Breast epithelium (tissue), 4 donors: Measurements from ENCODE around the gene OPTN. TPM values are rescaled to one million over a fixed set of nuclear protein-coding genes. Genes with fewer than 3 reads are reported as not detected.

Experiments
- DNase-seq, 2 donors: peaks; one replicate each; pipeline ENCODE4 v3.0.0-alpha.2; 2019; ENCODE audit warnings: low spot score in 2 of 2
- H3K27ac ChIP-seq, 2 donors: fragments of 200-600 bp; sonication (generic) in 1 of 2; one replicate each; pipeline ENCODE4 v1.5.1; 2016 to 2019; ENCODE audit warnings: mild to moderate bottlenecking in 1 of 2
- H3K27me3 ChIP-seq, 2 donors: fragments of 200-600 bp; sonication (generic) in 1 of 2; one replicate each; pipeline versions ENCODE4 v1.5.1 to v1.6.0; 2017 to 2019; ENCODE audit warnings: control low read depth in 1 of 2, mild to moderate bottlenecking in 1 of 2
- H3K36me3 ChIP-seq: fragments of 200-600 bp; one replicate; pipeline ENCODE4 v1.5.1; 2019
- H3K4me1 ChIP-seq, 2 donors: fragments of 200-600 bp; sonication (generic); one replicate each; pipeline ENCODE4 v1.5.1; 2016 to 2019; ENCODE audit warnings: control low read depth in 1 of 2
- H3K4me3 ChIP-seq, 3 donors: fragments of 200-600 bp; sonication (generic); 1 replicate in 2 of 3; 2 replicates in 1 of 3; pipeline ENCODE4 v1.5.1; 2016 to 2019; ENCODE audit warnings: mild to moderate bottlenecking in 3 of 3, moderate library complexity in 2 of 3
- H3K9me3 ChIP-seq, 2 donors: fragments of 200-600 bp; sonication (generic) in 1 of 2; one replicate each; pipeline ENCODE4 v1.5.1; 2016 to 2019; ENCODE audit warnings: control low read depth in 1 of 2
- POLR2A ChIP-seq: fragments of 450-650 bp; IDR thresholded peaks from one replicate; pipeline ENCODE4 v1.6.1; 2016; ENCODE audit warnings: antibody characterized with exemption, mild to moderate bottlenecking, moderate library complexity
- POLR2AphosphoS5 ChIP-seq, 3 donors: sonication (generic); formaldehyde crosslinking; IDR thresholded peaks; one replicate each; pipeline ENCODE4 v1.6.1; 2017; ENCODE audit warnings: antibody characterized with exemption in 3 of 3
- intact Hi-C: fragments of 100-400 bp; cut with DNase I; formaldehyde crosslinking; loops from one replicate; pipeline ENCODE4 v1.15.1; 2023; ENCODE audit warnings: low total_unique reads
- total RNA-seq, 3 donors: library from RNA; depleted of rRNA; stranded (reverse); fragments of >200 nt; gene quantifications; one replicate each; pipeline ENCODE4 v1.1.0, GENCODE V29; 2016
- TF ChIP-seq, protein P1 (sequence below), 3 donors: fragments of 450-650 bp; IDR thresholded peaks; one replicate each; pipeline ENCODE4 v1.5.1; 2016 to 2017; ENCODE audit warnings: antibody characterized with exemption in 3 of 3, mild to moderate bottlenecking in 3 of 3, moderate library complexity in 3 of 3

Gene OPTN
- total RNA-seq, 3 donors from 2014 or later = 43.9 to 119 (median 49.2) TPM

DNA sequence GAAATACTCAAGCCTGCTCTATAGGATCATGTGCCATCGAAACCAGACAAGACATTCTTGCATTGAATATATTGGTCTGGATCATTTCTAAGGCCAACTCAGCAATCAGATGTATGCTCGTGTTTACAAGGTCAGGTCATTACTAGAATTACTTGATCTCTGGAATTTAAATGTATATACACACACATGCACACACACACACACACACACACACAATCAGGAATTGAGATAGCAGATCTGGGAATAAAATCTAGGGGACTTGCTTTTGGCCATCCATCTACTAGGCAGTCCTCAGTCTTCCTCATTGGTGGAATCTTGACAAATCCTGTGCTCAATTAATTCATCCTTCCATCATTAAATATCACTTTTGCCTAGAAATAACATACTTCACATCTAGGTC is 3.6 kb downstream of the OPTN start:
- TF ChIP-seq POLR2AphosphoS5 (IDR thresholded peaks at IDR 0.05) = no peak
- TF ChIP-seq, protein P1, sequence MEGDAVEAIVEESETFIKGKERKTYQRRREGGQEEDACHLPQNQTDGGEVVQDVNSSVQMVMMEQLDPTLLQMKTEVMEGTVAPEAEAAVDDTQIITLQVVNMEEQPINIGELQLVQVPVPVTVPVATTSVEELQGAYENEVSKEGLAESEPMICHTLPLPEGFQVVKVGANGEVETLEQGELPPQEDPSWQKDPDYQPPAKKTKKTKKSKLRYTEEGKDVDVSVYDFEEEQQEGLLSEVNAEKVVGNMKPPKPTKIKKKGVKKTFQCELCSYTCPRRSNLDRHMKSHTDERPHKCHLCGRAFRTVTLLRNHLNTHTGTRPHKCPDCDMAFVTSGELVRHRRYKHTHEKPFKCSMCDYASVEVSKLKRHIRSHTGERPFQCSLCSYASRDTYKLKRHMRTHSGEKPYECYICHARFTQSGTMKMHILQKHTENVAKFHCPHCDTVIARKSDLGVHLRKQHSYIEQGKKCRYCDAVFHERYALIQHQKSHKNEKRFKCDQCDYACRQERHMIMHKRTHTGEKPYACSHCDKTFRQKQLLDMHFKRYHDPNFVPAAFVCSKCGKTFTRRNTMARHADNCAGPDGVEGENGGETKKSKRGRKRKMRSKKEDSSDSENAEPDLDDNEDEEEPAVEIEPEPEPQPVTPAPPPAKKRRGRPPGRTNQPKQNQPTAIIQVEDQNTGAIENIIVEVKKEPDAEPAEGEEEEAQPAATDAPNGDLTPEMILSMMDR (IDR thresholded peaks at IDR 0.05) = no peak
- TF ChIP-seq POLR2A = no peak
- Histone ChIP-seq H3K27me3 (no peaks in the 10 kb centered on the region), H3K4me1 (no peaks in the 10 kb centered on the region), H3K4me3 (no peak overlapping the region), H3K9me3 (no peaks in the 10 kb centered on the region), H3K27ac (no peak overlapping the region), H3K36me3 (no peaks in the 10 kb centered on the region)
- no peak for DNase-seq
- intact Hi-C loops = no loop called here

DNA sequence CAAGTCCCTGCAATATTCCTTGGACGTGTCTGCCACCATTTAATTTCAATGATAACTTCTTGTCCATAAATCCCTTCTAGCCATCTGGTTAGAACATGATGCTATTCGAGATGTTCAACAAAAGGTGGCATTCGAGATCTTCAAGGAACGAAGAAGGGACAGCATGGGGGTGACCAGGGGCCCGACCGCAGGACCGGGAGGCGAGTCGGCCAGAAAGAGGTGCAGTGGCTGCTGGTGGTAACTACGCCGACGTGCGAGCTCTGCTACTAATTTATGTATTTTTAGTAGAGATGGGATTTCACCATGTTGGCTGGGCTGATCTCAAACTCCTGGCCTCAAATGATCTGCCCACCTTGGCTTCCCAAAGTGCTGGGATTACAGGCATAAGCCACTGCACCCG is 4.7 kb downstream of the OPTN start:
- Histone ChIP-seq H3K27me3 (no peaks in the 10 kb centered on the region), H3K4me3 (no peak overlapping the region), H3K9me3 (no peaks in the 10 kb centered on the region), H3K27ac (no peak overlapping the region), H3K4me1 (no peaks in the 10 kb centered on the region), H3K36me3 (no peaks in the 10 kb centered on the region)
- TF ChIP-seq POLR2A = no peak
- TF ChIP-seq, protein P1 (IDR thresholded peaks at IDR 0.05) = no peak
- TF ChIP-seq POLR2AphosphoS5 (IDR thresholded peaks at IDR 0.05) = no peak
- intact Hi-C loops = no loop called here
- no peak for DNase-seq

DNA sequence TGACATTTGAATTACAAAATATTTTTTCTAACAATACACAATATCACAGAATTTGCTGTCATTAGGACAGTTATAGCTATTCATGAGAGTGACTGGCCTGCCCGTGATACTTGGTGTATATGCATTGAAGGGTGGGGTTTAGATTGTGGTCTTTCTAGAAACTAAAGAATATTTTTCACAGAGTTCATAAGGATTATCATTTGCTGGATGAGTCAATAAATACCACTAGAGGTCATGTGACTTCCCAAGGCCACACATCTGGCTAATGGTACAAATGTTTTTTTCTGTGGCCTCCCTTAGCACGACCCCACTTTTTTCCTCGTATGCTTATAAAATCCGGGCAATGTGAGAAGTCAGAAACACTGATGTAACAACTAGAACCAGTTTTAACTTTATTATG is 5.2 kb downstream of the OPTN start:
- H3K36me3 ChIP-seq = no peaks in the 10 kb centered on the region
- no peaks in the 10 kb centered on the region for H3K4me1 ChIP-seq
- no peak for DNase-seq
- intact Hi-C loops = no loop called here
- H3K27ac ChIP-seq = no peak overlapping the region
- H3K9me3 ChIP-seq = no peaks in the 10 kb centered on the region
- H3K27me3 ChIP-seq = no peaks in the 10 kb centered on the region
- TF ChIP-seq POLR2AphosphoS5 (IDR thresholded peaks at IDR 0.05) (no peak), POLR2A (no peak)
- TF ChIP-seq, protein P1 (IDR thresholded peaks at IDR 0.05) = no peak
- H3K4me3 ChIP-seq = no peak overlapping the region

DNA sequence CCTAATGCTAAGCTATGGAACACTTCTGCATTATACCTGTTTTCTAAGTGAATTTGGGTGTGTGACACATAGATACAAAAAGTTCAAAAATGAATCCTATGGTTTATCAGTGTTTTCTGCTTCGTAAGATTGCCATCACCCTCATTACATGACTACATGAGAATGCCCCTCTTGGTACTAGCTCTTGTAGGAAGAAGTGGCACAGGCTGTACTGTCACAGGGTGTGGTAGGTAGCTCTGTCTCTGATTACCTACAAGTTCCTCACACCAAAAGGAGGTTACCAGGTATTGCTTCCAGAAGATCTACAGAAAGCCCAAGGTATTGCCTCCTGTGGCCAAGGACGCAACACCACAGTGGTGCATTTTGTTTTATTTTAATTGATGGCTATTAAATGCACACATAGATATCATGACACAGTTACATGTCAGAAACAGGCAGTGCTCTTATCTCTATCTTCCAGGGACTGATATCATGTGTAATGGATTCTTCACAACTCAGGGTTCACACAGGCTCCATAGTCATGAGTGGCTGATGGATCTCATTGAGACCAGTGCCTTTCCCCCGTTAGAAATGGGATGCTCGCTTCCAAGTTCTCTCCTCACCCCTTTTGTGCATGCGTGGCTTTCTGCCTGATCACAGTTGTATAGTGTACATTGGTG is 6.6 kb downstream of the OPTN start:
- Histone ChIP-seq H3K27ac (no peak overlapping the region), H3K27me3 (no peaks in the 10 kb centered on the region), H3K4me1 (no peaks in the 10 kb centered on the region), H3K4me3 (no peak overlapping the region), H3K9me3 (no peaks in the 10 kb centered on the region), H3K36me3 (no peaks in the 10 kb centered on the region)
- TF ChIP-seq POLR2AphosphoS5 (IDR thresholded peaks at IDR 0.05) (no peak), POLR2A (no peak)
- TF ChIP-seq, protein P1 (IDR thresholded peaks at IDR 0.05) = no peak
- no peak for DNase-seq
- intact Hi-C loops = no loop called here

DNA sequence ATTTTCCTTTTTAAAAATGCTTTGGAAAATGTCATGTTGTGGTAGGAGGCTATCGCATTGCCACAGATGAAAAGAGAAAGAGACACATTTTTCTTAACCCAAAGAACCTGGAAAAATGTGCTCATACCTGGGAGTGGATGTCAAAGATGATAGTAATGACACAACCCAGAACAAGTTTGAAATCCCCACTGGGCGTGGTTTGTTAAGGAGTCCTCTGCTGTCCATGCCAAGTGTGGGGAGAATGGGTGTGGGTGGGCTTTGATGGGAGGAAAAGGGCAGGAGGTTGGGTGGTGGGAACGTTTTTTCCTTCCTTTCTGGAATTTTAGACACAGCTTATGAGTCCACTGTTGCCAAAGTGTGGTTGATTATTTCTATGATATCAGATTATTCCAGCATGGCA is 10.9 kb downstream of the OPTN start:
- Histone ChIP-seq H3K36me3 (no peaks in the 10 kb centered on the region), H3K27me3 (no peaks in the 10 kb centered on the region)
- TF ChIP-seq POLR2AphosphoS5 (IDR thresholded peaks at IDR 0.05) (no peak), POLR2A (no peak)
- TF ChIP-seq, protein P1 (IDR thresholded peaks at IDR 0.05) = no peak

More for the DNA sequence above, 10.9 kb downstream of the OPTN start:
- Histone ChIP-seq H3K4me1 (no peaks in the 10 kb centered on the region), H3K9me3 (no peaks in the 10 kb centered on the region), H3K27ac (no peak overlapping the region), H3K4me3 (no peak overlapping the region)
- intact Hi-C loops = no loop called here
- no peak for DNase-seq
